HG02943 (cell line): ENCODE measurements around the gene DKK2.

Experiments
- ATAC-seq: cut with Tn5 transposase; IDR thresholded peaks from one replicate; pipeline ENCODE4 v1.9.1; 2021; ENCODE audit warnings: mild to moderate bottlenecking, low read depth, moderate library complexity; ENCODE audit not compliant: unreplicated experiment

The DKK2 gene

DNA sequence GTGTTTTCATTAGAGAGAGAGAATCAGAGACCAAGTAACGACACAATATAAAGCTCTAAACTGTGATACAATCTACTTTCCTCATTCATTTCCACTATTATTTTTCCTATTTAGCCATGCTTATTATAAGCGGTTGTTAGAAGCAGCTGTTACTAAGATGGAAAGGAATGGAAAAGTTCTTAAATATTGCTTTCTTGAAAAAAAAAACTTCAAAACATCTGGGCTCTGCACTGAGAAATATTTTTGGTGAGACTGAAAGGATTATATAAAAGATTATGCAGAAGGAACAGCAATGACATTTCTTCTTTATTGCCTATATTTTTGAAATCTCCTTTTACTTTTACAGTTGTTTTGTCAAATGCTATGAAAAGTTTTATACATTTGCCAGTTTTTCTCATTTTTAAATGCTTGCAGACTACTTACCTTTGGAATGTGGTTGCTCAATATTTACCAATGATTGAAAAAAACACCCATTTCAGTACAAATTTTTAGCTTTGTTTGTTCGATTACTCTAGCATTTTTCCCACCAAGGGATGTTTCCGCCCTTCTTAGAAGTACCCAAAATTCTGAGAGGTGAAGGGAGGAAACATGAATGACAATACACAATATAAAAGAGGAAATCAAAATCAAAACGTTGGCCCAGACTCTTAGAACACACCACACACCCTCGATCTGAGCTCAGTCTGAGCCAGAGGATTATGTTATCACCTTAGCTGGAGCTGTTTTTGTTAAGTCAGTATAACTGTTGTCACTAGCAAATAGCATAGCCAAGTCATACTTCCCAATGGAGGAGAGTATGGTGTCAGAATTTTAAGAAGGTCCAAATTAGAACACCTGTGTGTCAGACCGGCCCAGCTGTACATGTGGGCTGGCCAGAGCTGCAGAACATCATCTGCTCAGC is 18.4 kb downstream of the DKK2 start:
- no peak for ATAC-seq

GRCh38 chr4:107011312-107011711 is 24.8 kb downstream of the DKK2 start:
- ATAC-seq = no peak

DNA sequence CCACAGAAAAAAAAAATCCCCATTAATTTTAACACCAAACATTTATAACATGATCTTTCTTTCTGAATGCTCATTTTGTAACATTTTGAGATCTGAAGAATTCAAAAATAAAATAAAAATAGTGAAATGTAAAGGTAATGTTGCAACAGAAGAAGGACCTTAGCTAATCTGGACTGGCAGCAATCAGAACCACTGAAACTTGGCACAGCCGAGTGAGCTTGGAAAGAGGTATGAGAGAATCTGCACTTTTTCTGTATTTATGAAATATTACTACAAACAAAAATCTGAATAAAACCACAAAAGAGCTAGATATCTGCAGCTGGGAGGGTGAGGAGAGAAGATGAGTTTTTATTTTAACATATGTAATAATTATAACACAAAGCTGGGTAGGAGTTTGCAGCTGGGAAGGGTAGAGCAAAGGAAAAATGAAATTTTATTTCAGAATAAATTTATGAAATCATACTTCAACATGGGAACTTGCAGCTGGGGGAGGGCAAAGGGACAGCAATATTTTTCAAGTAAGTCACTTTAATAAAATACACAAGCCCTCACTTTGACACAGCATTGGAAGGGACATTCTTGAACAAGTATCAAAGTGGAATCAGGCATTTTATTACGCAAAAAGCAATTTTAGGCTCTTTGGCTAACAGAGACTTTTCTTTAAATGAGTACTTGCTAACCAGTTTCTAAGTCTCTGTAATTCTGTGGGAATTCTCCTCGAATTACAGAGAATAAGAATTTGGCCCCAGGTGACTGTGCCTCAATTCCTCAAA is 26.7 kb downstream of the DKK2 start:
- no peak for ATAC-seq

GRCh38 chr4:107008115-107008514 is 28.0 kb downstream of the DKK2 start:
- no peak for ATAC-seq

DNA sequence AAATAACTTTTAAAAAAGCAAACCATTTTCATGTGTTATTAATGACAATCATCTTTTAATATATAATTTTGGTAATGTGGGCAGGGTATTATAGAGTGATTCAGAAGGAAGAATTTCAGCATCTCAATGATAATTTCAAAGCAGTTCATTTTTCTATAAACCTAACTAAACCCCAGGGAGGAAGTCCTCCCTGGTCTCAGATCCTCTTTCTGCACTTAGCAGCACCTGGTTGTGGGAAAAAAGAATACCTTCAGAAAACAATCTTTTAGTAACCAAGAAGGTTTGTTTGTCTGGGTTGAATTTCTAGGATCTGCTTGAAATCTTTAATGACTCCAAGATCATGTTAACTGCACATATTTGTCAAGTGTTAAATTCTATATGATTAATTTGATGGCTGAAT is 29.9 kb downstream of the DKK2 start:
- ATAC-seq = no peak

- no peak for ATAC-seq
Observed at GRCh38 chr4:106996490-106996889, 39.6 kb downstream of the DKK2 start.

DNA sequence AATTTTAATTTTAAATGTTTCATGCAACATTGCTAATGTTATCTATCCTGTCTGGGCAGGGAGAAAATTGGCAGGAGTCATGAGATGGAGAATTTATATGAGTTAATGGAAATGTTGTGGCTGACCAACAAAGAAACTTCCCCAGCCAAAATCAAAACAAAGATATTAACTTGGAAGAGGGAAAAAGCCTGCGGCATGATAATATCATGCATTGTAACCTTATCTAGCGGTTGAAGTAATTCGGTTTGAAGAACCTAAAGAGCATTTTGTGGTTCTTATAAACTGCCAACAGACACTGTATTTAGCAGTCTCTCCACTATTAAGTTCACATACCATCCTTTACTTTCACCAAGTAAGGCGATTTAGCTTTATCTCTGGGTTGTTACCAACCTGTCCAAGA is 42.3 kb downstream of the DKK2 start:
- no peak for ATAC-seq

GRCh38 chr4:106987311-106987710 is 48.8 kb downstream of the DKK2 start:
- ATAC-seq = no peak

- ATAC-seq = no peak
Observed at GRCh38 chr4:106986486-106986885, 49.6 kb downstream of the DKK2 start.

DNA sequence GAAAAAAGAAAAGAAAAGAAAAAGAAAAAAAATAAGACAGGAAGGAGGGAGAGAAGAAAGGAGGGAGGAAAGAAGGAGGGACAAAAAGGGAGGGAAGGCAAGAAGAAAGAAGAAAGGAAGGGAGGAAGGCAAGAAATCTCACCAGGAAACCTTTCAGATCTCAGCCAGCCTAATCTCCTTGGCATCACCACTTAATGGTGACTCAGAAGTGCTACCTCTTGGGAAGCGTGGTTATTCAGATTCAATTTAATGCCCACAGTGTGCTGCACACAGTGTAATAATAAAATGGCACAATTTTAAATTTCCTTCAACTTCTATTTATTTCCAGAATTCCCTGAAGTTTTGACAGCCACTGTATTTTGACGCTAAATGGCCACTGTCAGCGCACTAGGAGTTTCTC is 50.3 kb downstream of the DKK2 start:
- ATAC-seq = no peak

DNA sequence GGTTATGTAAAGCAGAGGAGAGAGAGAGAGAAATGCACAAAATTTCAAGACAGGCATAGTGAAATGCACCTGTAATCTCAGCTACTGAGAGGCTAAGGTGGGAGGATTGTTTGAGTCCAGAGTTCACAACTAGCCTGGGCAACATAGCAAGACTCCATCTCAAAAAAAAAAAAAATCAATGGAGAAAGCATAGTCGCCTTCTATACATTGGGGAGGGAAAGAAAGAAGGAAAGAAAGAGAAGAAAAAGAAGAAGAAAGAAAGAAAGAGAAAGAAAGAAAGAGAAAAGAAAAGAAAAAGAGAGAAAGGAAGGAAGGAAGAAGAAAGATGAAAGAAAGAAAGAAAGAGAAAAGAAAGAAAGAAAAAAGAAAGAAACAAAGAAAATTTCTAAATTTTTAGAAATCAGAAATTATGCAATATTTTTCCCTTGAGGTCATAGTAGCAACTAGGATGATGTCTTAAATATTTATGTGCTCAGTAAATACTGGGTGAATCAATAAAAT is 53.4 kb downstream of the DKK2 start:
- ATAC-seq = no peak

- ATAC-seq = no peak
Observed at GRCh38 chr4:106981431-106981830, 54.7 kb downstream of the DKK2 start.

- ATAC-seq = no peak
Observed at GRCh38 chr4:106979476-106979875, 56.6 kb downstream of the DKK2 start.

- no peak for ATAC-seq
Observed at GRCh38 chr4:106978046-106978774, 57.9 kb downstream of the DKK2 start.

DNA sequence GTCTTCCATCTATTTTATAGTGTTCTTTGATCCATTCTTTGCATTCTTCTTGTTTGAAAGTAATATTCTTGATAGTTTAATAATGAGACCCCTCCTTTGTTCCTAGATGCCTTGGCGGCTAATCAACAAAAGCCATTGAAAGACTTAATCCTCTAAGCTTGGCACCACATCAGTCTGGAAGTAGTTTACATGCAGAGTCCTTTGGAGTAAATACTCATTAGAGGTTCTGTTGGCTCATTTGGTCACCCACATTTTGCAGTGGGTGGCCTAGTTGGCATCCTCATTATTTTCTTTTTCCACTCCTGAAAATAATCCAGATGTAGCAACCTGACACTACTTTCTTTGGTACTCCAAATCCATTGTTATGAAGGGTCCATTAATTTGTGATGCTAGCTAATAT is 64.5 kb downstream of the DKK2 start:
- no peak for ATAC-seq

- no peak for ATAC-seq
Observed at GRCh38 chr4:106967892-106968291, 68.2 kb downstream of the DKK2 start.

- no peak for ATAC-seq
Observed at GRCh38 chr4:106953036-106953705, 82.9 kb downstream of the DKK2 start.

- no peak for ATAC-seq
Observed at GRCh38 chr4:106951891-106952290, 84.2 kb downstream of the DKK2 start.

DNA sequence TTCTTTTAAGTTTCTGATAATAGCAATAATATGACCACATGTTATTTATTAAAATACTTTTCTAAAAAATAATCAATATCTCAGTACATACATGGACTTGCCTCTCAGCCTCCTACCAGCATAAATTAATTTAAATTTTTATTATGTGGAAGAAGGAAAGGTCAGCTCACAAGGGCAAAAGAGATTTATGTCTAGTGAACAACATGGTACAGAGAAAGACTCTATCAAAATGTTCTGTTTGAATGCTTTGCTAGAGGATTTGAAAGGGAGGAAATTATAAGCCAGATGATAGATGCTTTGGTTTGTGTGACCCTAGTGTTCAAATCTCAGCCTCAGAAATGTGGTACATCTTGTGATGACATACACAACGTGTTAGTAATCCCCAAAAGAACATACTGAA is 94.3 kb downstream of the DKK2 start:
- no peak for ATAC-seq

DNA sequence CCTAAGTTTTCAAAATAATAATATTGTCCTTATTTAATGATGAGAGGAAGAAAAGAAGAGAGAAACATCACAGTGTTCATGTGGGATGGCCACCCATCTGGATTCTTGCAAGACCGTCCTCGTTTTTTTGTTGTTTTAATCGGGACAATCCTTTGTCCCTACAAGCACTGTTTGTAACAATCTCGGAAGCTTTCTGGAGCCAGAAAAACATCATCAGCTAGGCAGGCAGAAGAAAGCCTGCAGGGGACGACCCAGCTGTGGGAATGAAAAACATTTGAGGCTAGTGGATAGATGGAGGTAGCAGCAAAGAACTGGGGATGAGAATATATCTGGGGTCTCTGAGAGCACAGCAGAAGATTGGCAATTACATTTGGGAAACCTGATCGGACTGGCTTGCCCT is 105.6 kb downstream of the DKK2 start:
- ATAC-seq = no peak
